ENCODE data around the gene ENTHD1.

The ENTHD1 gene

DNA sequence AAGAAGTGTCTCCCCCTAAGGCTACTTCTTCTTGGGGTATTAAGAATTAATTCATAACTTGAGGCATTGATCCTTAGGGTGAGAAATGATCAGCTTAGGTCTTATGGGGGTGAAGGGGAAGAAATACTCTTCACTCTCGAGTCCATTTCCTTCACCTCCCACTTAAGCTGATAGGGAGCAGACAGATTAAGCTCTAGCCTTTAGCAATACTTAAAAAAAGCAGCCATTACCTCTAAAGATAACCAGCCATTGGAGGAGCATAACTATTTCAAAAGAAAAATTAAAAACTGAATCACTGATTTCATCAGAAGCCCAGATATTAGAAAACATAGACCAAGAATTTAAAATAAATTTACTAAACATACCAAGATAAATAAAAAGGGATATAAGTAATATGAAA lies 60.5 kb downstream of the ENTHD1 start:
- TF ChIP-seq, protein P1, sequence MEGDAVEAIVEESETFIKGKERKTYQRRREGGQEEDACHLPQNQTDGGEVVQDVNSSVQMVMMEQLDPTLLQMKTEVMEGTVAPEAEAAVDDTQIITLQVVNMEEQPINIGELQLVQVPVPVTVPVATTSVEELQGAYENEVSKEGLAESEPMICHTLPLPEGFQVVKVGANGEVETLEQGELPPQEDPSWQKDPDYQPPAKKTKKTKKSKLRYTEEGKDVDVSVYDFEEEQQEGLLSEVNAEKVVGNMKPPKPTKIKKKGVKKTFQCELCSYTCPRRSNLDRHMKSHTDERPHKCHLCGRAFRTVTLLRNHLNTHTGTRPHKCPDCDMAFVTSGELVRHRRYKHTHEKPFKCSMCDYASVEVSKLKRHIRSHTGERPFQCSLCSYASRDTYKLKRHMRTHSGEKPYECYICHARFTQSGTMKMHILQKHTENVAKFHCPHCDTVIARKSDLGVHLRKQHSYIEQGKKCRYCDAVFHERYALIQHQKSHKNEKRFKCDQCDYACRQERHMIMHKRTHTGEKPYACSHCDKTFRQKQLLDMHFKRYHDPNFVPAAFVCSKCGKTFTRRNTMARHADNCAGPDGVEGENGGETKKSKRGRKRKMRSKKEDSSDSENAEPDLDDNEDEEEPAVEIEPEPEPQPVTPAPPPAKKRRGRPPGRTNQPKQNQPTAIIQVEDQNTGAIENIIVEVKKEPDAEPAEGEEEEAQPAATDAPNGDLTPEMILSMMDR (IDR thresholded peaks at IDR 0.05; ENCODE audit: low read depth, low read length): no peak
- TF ChIP-seq MYC (IDR thresholded peaks at IDR 0.05; ENCODE audit: low read depth, low read length) (no peak), POLR2A (IDR thresholded peaks at IDR 0.05; ENCODE audit: extremely low read depth, insufficient read length) (no peak), MAX (IDR thresholded peaks at IDR 0.05; ENCODE audit: low read depth, low read length) (no peak)
- no peak overlapping the region for H3K4me3 ChIP-seq (ENCODE audit: low read depth, low read length)
- DNase-seq (ENCODE audit: low read depth): no peak

DNA sequence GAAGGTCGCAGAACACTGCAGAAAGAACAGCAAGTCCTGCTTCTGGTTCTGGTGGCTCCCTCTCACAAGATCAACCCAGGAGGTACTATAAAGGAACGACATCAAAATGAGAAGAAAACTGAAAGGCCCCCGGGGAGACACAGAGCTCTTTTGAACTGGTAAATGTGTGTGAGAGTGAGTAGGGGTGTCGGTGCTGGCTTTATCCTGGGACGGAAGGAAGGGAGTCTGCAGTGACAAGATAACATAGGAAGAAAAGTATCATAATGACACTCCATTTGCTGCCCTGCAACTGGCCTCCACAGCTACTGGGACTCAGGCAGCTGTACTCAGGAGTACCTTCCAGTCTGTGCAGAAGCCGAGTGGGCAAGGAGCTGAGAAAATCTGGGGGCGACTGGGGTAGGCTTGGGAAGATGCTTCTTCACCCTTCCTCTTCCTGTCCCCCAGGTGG lies 60.9 kb downstream of the ENTHD1 start:
- DNase-seq (ENCODE audit: low read depth): no peak
- TF ChIP-seq POLR2A (IDR thresholded peaks at IDR 0.05; ENCODE audit: extremely low read depth, insufficient read length) (no peak), MYC (IDR thresholded peaks at IDR 0.05; ENCODE audit: low read depth, low read length) (no peak), MAX (IDR thresholded peaks at IDR 0.05; ENCODE audit: low read depth, low read length) (no peak)
- TF ChIP-seq, protein P1 (IDR thresholded peaks at IDR 0.05; ENCODE audit: low read depth, low read length): no peak
- no peak overlapping the region for H3K4me3 ChIP-seq (ENCODE audit: low read depth, low read length)

DNA sequence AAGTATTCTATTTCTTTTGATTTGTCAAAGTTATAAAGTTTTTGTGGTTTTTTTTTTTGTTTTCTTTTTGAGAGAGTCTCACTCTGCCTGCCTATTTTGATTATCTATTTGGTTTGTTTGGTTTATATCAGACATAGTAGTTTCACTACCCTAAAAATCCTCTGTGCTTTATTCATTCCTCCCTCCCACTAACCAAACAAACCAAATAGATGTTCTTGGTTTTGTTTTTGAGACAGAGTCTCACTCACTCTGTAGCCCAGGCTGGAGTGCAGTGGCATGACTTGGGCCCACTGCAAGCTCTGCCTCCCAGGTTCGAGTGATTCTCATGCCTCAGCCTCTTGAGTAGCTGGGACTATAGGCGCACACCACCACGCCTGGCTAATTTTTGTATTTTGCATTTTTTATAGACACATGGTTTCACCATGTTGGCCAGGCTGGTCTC lies 67.9 kb downstream of the ENTHD1 start:
- H3K4me3 ChIP-seq (ENCODE audit: low read depth, low read length): no peak overlapping the region
- TF ChIP-seq MAX (IDR thresholded peaks at IDR 0.05; ENCODE audit: low read depth, low read length) (no peak), MYC (IDR thresholded peaks at IDR 0.05; ENCODE audit: low read depth, low read length) (no peak), POLR2A (IDR thresholded peaks at IDR 0.05; ENCODE audit: extremely low read depth, insufficient read length) (no peak)
- TF ChIP-seq, protein P1 (IDR thresholded peaks at IDR 0.05; ENCODE audit: low read depth, low read length): no peak
- DNase-seq (ENCODE audit: low read depth): no peak

GRCh38 chr22:39821008-39821407 lies 72.6 kb downstream of the ENTHD1 start:
- H3K4me3 ChIP-seq (ENCODE audit: low read depth, low read length): no peak overlapping the region
- TF ChIP-seq POLR2A (IDR thresholded peaks at IDR 0.05; ENCODE audit: extremely low read depth, insufficient read length): no peak
- DNase-seq (ENCODE audit: low read depth): no peak

- no peak overlapping the region for H3K4me3 ChIP-seq (ENCODE audit: low read depth, low read length)
- TF ChIP-seq MAX (IDR thresholded peaks at IDR 0.05; ENCODE audit: low read depth, low read length) (no peak), POLR2A (IDR thresholded peaks at IDR 0.05; ENCODE audit: extremely low read depth, insufficient read length) (no peak), MYC (IDR thresholded peaks at IDR 0.05; ENCODE audit: low read depth, low read length) (no peak)
- TF ChIP-seq, protein P1 (IDR thresholded peaks at IDR 0.05; ENCODE audit: low read depth, low read length): no peak
- DNase-seq (ENCODE audit: low read depth): no peak
Measured at GRCh38 chr22:39820256-39820655, 73.3 kb downstream of the ENTHD1 start.

- TF ChIP-seq MAX (IDR thresholded peaks at IDR 0.05; ENCODE audit: low read depth, low read length) (no peak), MYC (IDR thresholded peaks at IDR 0.05; ENCODE audit: low read depth, low read length) (no peak), POLR2A (IDR thresholded peaks at IDR 0.05; ENCODE audit: extremely low read depth, insufficient read length) (no peak)
- TF ChIP-seq, protein P1 (IDR thresholded peaks at IDR 0.05; ENCODE audit: low read depth, low read length): no peak
- H3K4me3 ChIP-seq (ENCODE audit: low read depth, low read length): no peak overlapping the region
- no peak for DNase-seq (ENCODE audit: low read depth)
Measured at GRCh38 chr22:39819429-39819828, 74.1 kb downstream of the ENTHD1 start.

Measured in NB4 (cell line).